Neural cell (in vitro differentiated cells): ENCODE measurements around the gene WDR73.

Source experiments
- CTCF ChIP-seq: fragments of 450-650 bp; IDR thresholded peaks from 2 replicates; pipeline ENCODE4 v1.5.1; 2014; ENCODE audit warnings: antibody characterized with exemption, mild to moderate bottlenecking, moderate library complexity; ENCODE audit not compliant: poor library complexity, severe bottlenecking
- EP300 ChIP-seq: fragments of 450-650 bp; conservative IDR thresholded peaks from 2 replicates; pipeline ENCODE4 v1.6.1; 2014; ENCODE audit warnings: antibody characterized with exemption, mild to moderate bottlenecking, moderate library complexity; ENCODE audit not compliant: poor library complexity, severe bottlenecking
- EZH2 ChIP-seq: fragments of 200-600, 300-800 bp; shearing (Covaris generic), sonication (generic); IDR thresholded peaks from 2 replicates; pipeline ENCODE4 v1.6.1; 2014; ENCODE audit warnings: antibody characterized with exemption, low read length, borderline replicate concordance, mild to moderate bottlenecking; ENCODE audit not compliant: insufficient read depth, poor library complexity, severe bottlenecking
- POLR2AphosphoS5 ChIP-seq: IDR thresholded peaks from 2 replicates; pipeline ENCODE4 v1.6.1; 2012
- SMC3 ChIP-seq: fragments of 450-650 bp; conservative IDR thresholded peaks from 2 replicates; pipeline ENCODE4 v1.6.1; 2014; ENCODE audit warnings: antibody characterized with exemption, mild to moderate bottlenecking, moderate library complexity; ENCODE audit not compliant: poor library complexity
- TAF1 ChIP-seq: IDR thresholded peaks from 2 replicates; pipeline ENCODE4 v1.6.1; 2012; ENCODE audit warnings: low read depth

- no peak for TF ChIP-seq CTCF
- no peak for TF ChIP-seq POLR2AphosphoS5
- no peak for TF ChIP-seq SMC3
- TF ChIP-seq EZH2 = no peak
- no peak for TF ChIP-seq TAF1
- TF ChIP-seq EP300 = no peak
These were observed 52.6 kb downstream of the WDR73 start for GRCh38 chr15:84601555-84601838.
